Posterior cingulate gyrus (tissue), 11 donors: Measurements from ENCODE around the gene SURF4.
"Not testable (repeated sequence)": the region's sequence is repeated elsewhere in the genome, so short reads cannot be mapped to it uniquely, and the experiment has no call there.

Source experiments
- DNase-seq, 10 donors: peaks; one replicate each; pipeline versions ENCODE4 v3.0.0 to v3.0.0-alpha.2; 2020 to 2021; ENCODE audit warnings: mixed read lengths in 3 of 10
- intact Hi-C: fragments of 100-400 bp; cut with DNase I; formaldehyde crosslinking; loops from one replicate; pipeline ENCODE4 v1.15.1; 2023

The SURF4 gene

GRCh38 chr9:133401588-133401987 is 25.7 kb upstream of the SURF4 start:
- no peak for DNase-seq
- intact Hi-C loops, result no loop called here

DNA sequence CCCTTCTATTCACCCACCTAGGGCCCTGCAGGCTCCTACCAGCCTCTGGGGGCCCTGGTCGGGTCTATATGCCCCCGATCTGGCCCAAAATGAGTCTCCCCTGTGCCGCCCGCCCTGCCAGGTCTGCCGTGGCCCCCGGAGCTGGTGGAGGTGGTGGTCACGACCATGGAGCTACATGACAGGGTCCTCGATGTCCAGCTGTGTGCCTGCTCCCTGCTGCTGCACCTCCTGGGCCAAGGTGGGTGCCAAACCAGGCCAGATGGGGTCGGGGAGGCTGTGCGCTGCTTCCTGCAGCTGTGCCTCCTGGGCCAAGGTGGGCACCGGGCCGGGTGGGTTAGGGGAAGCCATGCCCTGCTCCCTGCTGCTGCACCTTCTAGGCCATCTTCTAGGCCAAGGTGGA is 24.4 kb upstream of the SURF4 start:
- intact Hi-C loops, result no loop called here
- DNase-seq, result no peak

DNA sequence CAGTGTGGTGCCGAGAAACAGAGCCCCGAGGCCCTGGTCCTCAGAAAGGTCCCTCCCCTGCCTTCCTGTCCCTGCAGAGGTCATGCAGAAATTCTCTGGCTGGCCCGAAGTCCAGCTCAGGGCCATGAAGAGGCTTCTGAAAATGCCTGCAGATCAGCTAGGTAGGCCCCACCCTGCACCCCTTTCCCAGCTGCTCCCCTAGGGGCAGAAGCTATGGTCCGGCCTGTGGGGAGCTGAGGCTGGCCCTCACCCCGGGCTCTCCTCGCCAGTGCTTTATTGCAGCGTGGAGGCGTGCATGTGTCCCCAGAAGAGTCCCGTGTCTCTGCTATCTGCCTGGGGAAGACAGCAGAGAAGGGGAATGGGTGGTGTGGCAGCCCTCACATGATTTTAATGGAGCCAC is 22.0 kb upstream of the SURF4 start:
- intact Hi-C loops, result no loop called here

GRCh38 chr9:133397370-133397769 is 21.5 kb upstream of the SURF4 start:
- intact Hi-C loops, result no loop called here

More for the DNA sequence above, 22.0 kb upstream of the SURF4 start:
- peak in 1 of 10 donors; percentile 46 for DNase-seq

GRCh38 chr9:133396952-133397351 is 21.1 kb upstream of the SURF4 start:
- intact Hi-C loops, result no loop called here
- peak in 1 of 10 donors; percentile 72 for DNase-seq

More at GRCh38 chr9:133397370-133397769, 21.5 kb upstream of the SURF4 start:
- DNase-seq, result peak in 1 of 10 donors; percentile 66

- intact Hi-C loops, result no loop called here
- DNase-seq, result peak in 1 of 10 donors; percentile 74
Observed at GRCh38 chr9:133394687-133395271, 18.9 kb upstream of the SURF4 start.

GRCh38 chr9:133393399-133393798 is 17.5 kb upstream of the SURF4 start:
- intact Hi-C loops, result no loop called here
- DNase-seq, result no peak

DNA sequence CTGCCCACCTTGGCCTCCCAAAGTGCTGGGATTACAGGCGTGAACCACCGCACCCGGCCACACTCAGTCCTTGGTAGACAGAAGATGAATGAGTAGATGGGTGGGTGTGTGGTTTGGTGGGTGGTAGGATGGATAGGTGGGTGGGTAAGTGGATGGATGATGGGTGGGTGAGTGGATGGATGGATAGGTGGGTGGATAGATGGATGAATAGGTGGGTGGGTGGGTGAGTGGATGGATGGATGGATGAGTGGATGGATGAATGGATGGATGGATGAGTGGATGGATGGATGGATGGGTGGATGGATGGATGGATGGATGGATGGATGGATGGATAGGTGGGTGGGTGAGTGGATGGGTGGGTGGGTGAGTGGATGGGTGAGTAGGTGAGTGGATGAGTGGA is 16.4 kb upstream of the SURF4 start:
- intact Hi-C loops, result not testable (repeated sequence)

DNA sequence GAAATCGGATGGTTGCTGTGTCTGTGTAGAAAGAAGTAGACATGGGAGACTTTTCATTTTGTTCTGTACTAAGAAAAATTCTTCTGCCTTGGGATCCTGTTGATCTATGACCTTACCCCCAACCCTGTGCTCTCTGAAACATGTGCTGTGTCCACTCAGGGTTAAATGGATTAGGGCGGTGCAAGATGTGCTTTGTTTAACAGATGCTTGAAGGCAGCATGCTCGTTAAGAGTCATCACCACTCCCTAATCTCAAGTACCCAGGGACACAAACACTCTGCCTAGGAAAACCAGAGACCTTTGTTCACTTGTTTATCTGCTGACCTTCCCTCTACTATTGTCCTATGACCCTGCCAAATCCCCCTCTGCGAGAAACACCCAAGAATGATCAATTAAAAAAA is 15.6 kb upstream of the SURF4 start:
- intact Hi-C loops, result not testable (repeated sequence)

More for the DNA sequence above, 16.4 kb upstream of the SURF4 start:
- DNase-seq, result not testable (repeated sequence)

GRCh38 chr9:133390713-133391112 is 14.9 kb upstream of the SURF4 start:
- DNase-seq, result no peak
- intact Hi-C loops, result no loop called here

More for the DNA sequence above, 15.6 kb upstream of the SURF4 start:
- DNase-seq, result not testable (repeated sequence)

GRCh38 chr9:133389562-133389961 is 13.7 kb upstream of the SURF4 start:
- DNase-seq, result peak in 1 of 10 donors; percentile 62
- intact Hi-C loops, result no loop called here

- peak in 7 of 10 donors; percentile 48 to 92 (median 74) for DNase-seq
- intact Hi-C loops, result no loop called here
Observed at GRCh38 chr9:133389025-133389557, 13.2 kb upstream of the SURF4 start.

DNA sequence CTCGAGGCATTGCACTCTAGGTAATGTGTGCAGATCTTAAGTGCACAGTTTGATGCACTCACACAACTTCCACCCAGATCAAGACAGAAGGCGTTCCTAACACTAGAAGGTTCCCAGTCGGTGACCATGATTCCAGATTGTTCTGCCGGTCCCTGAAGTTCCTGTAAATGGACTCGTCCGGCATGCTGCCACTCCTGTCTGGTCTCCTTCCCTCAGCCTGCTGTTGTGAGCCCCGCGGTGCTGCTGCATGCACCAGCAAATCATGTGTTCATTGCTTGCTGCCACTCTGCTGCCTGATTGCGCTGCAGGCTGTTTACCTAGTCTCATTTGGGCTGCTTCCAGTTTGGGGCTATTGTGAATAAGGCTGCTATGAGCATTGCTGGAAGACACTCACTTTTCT is 11.8 kb upstream of the SURF4 start:
- intact Hi-C loops, result no loop called here
- DNase-seq, result no peak

- intact Hi-C loops, result no loop called here
- DNase-seq, result no peak
Observed at GRCh38 chr9:133386338-133386737, 10.5 kb upstream of the SURF4 start.

- intact Hi-C loops, result no loop called here
Observed at GRCh38 chr9:133385452-133385851, 9.6 kb upstream of the SURF4 start.

GRCh38 chr9:133384736-133385321 is 9.0 kb upstream of the SURF4 start:
- intact Hi-C loops, result no loop called here
- DNase-seq, result no peak

More at GRCh38 chr9:133385452-133385851, 9.6 kb upstream of the SURF4 start:
- peak in 7 of 10 donors; percentile 44 to 93 (median 67) for DNase-seq

GRCh38 chr9:133383438-133383837 is 7.6 kb upstream of the SURF4 start:
- intact Hi-C loops, result no loop called here
- no peak for DNase-seq

- no peak for DNase-seq
- intact Hi-C loops, result no loop called here
Observed at GRCh38 chr9:133382507-133383141, 6.8 kb upstream of the SURF4 start.

- peak in 1 of 10 donors; percentile 89 for DNase-seq
- intact Hi-C loops, result no loop called here
Observed at GRCh38 chr9:133380734-133381133, 4.9 kb upstream of the SURF4 start.

GRCh38 chr9:133379153-133380086 is 3.6 kb upstream of the SURF4 start:
- intact Hi-C loops, result no loop called here
- DNase-seq, result peak in 4 of 10 donors; percentile 25 to 92 (median 45)
